ENCODE results near the gene RAD51D.
"Not testable (repeated sequence)": the region's sequence is repeated elsewhere in the genome, so short reads cannot be mapped to it uniquely, and the experiment has no call there.

RAD51D gene

DNA sequence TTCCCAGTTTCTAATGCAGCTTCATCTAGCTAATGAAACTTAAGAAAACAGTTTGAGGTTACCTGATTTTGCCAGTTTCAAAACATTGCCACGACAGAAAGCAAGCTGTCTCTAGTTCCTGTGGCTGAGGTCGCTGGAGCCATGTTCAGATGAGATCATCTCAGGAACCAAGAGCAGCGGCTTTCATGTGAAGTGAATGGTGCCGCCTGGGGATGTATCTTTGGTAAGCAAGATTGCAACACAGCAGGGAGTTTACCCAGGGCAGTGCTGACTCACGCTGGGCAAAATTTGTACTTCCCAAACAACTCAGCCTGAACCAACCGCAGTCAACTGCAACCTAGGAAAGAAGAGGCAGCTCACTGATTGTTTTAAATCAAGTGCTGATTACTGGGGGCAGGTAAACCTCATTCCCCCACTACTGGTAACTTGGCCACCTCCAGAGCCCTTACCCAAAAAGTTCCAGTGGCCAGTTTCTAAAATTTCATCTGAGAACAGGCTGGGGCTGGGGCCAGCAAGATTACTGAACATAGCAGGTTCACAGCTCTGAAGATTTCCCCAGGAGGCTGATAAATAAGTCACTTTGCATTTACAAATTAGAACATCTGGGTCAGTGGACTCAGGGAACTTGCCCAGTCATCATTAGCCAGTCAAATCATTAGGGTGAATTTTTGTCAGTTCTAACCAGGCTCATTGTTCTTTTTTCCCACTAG lies 56.0 kb downstream of the RAD51D start, which contains the start of gene RFFL:
Gene RFFL (minus strand): TSS at position 194 of the 710 bp plus-strand sequence. CDS start 37,154 bp downstream, outside the sequence.
- peak; percentile 94 for DNase-seq

DNA sequence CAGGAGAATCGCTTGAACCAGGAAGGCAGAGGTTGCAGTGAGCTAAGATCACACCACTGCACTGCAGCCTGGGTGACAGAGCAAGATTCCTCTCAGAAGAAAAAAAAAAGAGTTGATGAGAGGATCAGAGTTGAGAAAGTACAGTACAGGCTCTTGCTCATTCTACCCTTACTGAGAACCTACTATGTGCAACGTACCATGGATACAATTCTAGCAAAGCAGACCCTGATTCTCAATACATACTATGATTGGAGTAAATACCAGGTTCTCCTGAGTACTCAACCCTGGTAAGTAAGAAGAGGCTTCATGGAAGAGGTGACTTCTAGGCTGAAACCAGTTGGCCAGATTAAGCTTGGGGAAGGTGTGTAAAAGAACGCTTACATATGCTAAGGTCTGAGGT lies 57.4 kb downstream of the RAD51D start:
- no peak for DNase-seq

GRCh38 chr17:35057332-35057915 lies 62.2 kb downstream of the RAD51D start:
- DNase-seq = no peak

DNA sequence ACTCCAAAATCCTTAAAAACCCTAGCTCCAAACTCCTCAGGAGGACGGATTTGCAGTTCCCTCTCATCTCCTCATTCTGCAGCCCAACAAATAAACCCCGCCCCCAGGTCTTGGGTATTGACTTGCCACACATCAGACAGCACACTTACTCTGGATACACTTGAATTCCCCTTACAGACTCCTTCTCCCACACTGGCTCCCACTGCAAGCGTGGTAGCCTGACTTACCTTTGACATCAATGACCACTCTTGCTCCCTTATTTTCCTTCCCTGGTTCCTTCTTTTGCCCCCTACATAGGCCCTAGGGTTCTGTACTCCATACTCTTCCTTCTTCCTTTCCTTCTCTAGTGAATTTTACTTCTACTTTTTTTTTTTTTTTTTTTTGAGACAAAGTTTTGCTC lies 63.6 kb downstream of the RAD51D start:
- DNase-seq = no peak

DNA sequence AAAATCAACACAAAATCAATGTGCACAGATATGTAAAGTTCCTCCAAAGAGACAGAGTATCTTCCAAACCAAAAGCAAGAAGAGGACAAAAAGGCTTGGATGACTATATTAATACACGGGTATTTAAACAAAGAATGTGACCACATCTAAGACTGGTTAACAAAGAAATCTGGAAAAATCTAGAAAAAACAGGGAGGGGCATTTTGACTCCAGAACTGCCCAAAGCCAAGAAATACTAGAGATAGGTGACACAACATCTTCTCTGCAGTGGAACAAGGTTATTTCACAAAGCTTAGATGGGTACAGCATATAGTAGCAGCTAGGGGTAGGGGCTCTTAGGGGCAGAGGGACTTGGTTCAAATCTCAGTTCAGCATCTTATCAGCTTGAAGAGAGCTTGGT lies 66.5 kb downstream of the RAD51D start:
- DNase-seq = no peak

DNA sequence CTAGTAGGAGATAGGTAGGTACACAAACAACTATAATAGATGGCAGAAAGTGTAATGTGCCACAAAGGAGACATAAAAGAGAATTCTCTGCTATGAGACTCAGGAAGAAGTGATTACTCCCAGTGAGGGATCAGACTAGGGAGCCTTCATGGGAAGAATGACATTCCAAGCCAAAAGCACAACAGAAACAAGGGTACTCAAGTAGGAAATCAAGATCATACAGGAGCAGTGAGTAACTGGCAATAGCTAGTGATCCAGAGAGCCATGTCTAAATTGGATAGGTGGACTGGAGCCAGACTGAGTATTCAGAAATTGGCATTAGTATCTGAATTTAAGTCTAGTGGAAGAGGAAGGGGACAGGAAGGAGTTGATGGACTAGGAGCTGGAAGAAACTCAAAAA lies 66.9 kb downstream of the RAD51D start:
- peak; percentile 3 for DNase-seq

- DNase-seq = peak; percentile 43
These were observed 67.4 kb downstream of the RAD51D start for GRCh38 chr17:35052241-35052610.

DNA sequence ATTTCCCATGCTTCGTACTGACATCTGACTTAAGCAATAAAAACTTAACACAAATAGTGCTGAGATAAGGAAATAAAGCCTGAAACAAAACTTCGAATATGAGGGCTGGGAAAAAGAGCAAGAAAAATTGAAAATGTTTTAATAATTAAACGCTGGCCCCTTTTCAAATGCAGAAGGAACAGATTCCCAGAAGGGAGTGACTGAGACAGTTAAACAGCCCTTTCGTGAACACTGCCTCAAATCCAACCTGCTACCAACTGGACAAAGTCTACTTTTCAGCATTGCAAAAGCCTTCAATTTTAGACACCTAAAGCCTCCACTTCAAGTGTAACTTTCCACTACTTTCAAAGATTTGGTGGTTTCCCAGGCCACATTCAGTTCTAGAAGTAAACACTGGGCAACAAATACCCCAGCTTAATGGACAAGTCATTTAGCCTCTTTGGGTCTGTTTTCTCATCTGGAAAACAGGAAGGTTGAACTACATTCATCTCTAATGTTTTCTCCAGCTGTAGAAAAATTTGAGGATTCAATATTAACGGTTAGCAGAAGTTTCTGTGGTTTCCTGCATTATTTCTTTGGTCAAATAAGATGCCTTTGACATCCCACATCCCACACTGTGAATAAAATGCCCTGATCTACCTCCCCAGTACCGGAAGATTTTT lies 68.0 kb downstream of the RAD51D start:
- peak; percentile 22 for DNase-seq

DNA sequence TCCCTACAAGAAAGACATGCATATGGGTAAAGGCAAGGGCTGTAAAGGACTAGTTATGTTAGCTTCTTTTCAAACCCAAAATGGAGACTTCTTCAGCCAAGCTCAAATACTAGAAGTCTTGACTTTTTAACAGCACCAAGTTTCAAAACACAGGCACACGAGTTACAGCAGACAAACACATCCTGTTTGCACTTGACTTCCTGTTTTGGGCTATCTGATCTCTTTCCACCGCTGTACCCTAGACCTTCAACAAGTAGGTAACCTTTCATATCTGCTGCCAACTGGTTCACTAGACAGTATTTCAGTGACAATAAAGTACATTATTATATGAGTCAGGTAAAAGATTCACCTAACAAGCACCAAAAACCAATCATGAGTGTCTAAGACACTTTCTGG lies 68.5 kb downstream of the RAD51D start:
- no peak for DNase-seq

DNA sequence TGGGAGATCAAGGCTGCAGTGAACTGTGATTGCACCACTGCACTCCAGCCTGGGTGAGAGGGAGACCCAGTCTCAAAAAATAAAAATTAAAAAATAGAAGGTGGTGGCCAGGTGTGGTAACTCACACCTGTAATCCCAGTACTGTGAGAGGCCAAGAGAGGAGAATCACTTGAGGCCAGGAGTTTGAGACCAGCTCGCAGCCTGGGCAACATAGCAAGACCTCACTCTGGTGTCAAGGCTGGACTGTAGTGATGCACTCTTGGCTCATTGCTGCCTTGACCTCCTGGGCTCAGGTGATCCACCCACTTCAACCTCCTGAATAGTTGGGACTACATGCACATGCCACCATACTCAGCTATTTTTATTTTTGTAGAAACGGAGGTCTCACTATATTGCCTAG lies 69.5 kb downstream of the RAD51D start:
- no peak for DNase-seq

DNA sequence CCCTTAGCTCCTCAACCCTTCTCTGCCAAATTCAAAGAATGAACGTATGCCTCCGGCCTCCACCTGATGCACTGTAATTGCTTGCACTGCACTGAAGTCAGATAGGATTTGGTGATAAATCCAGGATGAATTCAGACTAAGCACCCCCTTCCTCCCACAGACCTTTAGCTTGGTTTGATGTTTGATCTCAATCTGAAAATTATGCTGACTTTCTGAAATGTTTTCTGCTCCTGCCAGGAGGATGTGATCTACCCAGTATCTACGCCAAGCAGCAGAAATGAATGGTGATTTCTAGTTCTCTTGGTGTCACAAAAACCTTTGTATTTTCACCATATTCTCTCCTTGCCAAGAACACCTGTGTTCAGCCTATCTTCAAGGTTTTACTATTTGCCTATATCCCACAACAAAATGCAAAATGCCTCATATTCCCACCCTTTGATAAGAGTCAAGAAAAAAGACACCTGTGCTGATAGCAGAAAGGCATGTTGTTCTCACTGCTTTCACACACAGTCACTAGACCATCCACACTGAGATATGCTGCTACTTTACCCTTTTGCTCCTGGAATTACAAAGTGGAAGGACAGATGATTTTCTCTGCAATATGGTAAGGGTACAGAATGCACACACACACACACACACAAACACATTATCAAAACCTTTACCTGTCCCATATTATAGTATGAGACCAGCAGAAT lies 70.8 kb downstream of the RAD51D start:
- DNase-seq = no peak

GRCh38 chr17:35046740-35047283 lies 72.8 kb downstream of the RAD51D start:
- peak; percentile 62 for DNase-seq

DNA sequence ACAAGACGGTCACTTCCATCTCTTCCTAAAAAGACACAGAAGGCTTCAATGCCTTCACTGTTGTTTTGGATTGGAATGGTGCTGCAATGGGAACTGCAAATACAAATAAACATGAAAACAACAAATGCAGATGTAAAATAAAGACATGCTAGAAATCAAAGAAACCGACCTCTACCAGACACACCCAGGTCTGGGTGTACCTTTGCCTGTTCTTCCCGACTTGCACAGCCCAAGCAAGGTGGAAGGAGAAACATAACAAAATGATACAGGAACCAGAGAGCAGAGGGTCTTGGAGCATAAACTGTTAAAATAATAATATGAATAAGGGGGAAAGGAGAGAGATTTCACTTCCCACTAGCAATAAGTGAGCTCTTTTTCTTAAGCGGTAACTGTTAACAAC lies 73.4 kb downstream of the RAD51D start:
- no peak for DNase-seq

DNA sequence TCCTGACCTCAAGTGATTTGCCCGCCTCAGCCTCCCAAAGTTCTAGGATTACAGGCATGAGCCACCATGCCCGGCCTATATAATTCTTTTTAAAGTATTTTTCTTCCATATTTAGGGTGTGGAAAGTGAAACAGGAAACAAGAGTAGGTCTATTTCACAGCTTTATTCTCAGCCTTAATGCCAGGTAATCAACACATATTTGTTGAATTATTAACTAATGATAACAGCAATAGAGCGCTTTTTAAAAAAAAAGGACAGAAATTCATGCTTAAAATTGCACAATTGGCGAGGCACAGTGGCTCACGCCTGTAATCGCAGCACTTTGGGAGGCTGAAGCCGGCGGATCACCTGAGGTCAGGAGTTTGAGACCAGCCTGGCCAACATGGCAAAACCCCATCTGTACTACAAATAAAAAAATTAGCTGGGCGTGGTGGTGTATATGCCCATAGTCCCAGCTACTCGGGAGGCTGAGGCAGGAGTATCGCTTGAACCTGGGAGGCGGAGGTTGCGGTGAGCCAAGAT lies 74.1 kb downstream of the RAD51D start:
- not testable (repeated sequence) for DNase-seq

GRCh38 chr17:35044181-35044580 lies 75.5 kb downstream of the RAD51D start:
- DNase-seq = no peak

Measured in fibroblast of skin of right biceps (primary cell).